CD4-positive, alpha-beta T cell treated with Interleukin-21 for 1 hour (primary cell): Measurements from ENCODE around the gene CCDC88B.
"Not testable (repeated sequence)": the region's sequence is repeated elsewhere in the genome, so short reads cannot be mapped to it uniquely, and the experiment has no call there.

Experiments
- DNase-seq: peaks from one replicate; pipeline ENCODE4 v3.0.0-alpha.2; 2020

CCDC88B gene

DNA sequence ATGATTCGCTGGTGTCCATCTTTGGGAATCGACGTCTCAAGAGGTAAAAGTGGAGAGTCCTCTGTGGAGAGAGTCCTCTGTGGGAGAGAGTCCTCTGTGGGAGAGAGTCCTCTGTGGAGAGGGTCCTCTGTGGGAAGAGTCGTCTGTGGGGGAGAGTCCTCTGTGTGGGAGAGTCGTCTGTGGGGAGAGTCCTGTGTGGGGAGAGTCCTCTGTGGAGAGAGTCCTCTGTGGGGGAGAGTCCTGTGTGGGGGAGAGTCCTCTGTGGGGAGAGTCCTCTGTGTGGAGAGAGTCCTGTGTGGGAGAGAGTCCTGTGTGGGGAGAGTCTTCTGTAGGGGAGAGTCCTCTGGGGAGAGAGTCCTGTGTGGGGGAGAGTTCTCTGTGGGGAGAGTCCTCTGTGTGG lies 19.0 kb upstream of the CCDC88B start:
- DNase-seq, result no peak

DNA sequence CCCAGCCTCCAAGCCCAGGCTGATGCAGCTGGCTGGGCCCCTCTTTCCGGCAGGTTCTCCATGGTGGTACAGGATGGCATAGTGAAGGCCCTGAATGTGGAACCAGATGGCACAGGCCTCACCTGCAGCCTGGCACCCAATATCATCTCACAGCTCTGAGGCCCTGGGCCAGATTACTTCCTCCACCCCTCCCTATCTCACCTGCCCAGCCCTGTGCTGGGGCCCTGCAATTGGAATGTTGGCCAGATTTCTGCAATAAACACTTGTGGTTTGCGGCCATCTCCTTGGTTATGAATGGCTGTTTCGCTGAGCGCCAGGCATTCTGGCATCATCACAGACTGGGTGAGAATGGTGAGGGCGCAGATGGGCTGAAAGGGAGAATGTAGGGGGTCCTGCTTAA lies 18.5 kb upstream of the CCDC88B start:
- no peak for DNase-seq

DNA sequence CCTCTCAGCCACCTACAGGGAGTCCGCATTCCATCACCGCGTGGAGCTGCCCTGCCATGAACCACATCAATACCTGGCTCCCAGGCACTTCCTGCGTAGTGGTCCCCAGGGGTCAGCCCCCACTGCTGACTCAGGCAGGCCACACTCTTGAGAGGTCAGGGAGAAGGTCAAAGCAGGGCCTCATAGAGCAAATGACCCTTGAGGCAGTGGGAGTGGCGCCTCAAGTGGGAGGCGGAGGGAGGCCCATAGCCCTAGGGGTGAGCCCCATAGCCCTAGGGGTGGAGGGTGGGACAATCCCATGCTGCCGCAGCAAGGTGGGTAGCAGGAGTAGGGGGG lies 17.1 kb upstream of the CCDC88B start:
- DNase-seq, result no peak

DNA sequence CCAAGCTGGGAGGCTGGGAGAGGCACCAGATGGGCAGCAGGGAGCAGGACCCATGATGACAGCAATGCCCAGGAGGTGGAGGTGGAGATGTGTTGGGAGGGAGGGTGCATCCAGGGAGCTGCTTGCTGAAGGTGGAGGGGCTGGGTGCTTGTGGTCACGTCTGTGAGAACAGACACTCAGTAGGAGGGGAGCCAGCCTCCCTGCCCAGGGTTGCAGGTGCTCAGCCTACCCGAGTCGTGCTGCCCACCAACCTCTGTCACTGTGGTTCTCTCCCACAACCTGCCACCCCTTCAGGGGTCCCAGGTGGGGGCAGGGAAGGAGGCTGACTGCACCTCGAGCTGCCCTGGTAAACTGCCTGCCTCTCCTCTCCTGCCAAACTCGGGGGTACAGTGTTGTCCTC lies 16.6 kb upstream of the CCDC88B start:
- no peak for DNase-seq

DNA sequence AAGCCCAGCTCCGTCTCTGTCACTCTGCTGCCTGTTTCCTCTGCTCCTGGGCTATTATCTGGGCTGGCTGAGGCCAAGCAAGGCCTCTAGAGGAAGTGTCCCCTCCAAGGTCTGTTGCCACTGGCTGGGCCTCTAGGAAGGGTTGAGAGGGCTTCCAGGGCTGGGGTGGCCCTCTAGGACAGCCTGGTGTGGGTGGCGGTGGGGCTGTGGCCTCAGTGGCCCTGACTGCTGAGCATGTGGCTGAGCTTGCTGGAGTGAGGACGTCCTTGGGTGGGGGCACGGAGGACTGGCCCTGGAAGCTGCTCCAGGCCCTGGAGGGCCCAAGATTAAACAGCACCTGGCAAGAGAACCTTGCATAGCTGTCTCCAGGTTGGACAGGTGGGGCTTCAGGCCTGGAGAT lies 16.0 kb upstream of the CCDC88B start:
- DNase-seq, result not testable (repeated sequence)

DNA sequence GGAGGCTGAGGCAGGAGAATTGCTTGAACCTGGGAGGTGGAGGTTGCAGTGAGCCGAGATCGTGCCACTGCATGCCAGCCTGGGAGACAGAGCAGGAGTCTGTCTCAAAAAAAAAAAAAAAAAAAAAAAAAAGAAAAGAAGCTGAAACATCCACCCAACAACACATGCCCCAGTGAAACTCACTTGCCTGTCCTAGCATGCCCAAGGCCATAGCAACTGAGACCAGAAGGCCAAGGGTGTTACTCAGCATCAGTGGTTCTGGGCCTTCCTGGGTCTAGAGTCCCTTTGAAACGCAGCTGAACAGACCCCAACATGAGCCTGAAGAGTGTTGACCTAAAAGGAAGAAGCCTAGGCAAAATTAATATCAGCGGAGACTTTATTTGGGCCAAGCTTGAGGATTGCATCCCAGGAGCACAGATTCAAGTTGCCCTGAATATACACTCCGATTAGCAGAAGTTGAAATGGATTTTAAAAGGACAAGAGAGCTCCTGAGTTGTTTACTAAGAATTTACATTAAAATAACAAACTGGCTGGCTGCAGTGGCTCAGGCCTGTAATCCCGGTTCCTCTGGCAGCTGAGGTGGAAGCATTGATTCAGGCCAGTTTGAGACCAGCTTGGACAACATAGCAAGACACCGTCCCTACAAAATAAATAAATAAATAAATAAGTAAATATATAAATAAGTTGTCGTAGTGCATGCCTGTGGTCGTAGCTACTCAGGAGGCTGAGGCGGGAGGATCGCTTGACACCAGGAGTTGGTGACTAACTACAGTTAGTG lies 15.1 kb upstream of the CCDC88B start:
- no peak for DNase-seq

DNA sequence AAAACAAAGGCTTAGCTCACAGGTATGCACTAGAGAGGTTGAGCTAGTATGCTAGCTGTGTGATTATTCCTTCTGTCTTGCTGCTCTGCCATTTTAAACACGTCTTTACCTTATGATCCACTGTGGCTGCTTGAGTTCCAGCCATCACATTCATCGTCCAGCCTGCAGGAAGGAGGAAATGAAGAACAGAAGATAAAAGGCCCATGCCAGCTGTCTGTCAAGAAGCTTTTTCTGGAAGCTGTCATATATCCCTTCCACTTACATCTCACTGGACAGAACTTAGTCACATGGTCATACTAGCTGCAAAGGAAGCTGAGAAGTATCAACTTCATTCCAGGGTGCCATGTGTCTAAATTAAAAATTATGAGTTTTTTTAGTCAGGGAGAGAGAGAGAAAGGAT lies 12.6 kb upstream of the CCDC88B start:
- DNase-seq, result no peak

DNA sequence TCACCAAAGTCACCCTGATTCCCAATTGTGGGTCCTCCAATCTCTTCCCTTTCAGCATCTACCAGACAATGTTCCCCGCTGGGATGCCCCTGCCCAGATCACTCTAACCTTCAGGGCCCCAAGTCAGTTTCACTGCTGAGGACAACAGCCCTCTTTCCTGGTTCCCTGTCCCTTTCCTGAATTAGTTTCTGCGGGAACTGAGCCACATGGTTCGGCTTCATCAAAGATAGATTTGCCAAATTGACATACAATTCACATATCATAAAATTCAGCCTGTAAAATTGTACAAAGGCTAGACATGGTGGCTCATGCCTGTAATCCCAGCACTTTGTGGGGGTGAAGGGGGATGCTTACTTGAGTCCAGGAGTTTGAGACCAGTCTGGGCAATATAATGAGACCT lies 12.0 kb upstream of the CCDC88B start:
- DNase-seq, result no peak

DNA sequence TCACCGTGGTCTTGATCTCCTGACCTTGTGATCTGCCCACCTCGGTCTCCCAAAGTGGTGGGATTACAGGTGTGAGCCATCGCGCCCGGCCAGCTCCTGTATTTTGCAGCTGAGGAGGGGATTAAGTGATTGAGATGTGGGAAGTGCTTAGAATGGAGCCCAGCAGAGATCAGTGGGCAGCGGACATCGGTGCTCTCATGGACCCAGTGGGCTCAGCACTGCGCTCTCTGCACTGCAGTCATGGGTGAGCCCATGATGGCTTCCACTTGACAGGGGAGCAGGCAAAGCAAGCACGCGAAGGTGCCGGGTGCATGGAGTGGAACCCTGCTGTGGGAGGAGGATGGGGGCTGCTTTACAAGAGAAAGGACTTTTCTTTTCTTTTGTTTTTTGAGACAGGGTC lies 9.1 kb upstream of the CCDC88B start:
- no peak for DNase-seq

DNA sequence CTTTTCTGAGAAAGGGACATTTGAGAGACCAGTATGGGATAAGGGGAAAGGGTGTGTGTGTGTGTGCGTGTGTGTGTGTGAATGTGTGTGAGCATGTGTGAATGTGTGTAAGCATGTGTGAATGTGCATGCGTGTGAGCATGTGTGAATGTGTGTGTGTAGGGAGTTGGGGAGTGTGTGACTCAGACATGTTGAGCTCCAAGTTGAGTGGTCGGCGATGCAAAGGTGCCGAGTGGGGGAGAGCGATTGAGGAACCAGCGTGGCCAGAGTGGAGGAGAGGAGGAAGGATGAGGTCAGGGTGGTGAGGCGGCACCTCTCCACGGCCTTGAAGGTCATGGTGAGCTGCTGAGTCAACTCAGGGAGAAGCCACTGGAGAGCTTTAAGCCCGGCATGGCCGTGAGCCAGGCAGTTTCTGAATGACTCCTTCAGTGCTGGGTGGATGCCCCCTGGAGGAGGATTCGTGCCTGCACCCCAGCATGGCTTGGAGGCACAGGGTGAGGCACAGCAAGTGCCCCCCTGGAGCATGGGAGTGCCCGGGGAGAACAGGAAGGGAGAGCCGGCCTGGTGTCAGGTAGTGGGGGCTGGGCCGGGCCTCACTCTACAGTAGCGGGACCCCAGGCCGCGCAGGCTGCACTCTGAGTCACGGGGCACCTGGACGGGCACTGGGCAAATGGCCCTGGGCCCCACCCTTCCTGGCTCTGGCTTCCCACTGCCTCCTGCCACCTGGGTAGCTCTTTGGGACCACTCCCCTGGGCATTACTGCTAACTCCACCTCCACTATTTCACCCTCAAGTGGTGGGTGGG lies 8.2 kb upstream of the CCDC88B start:
- peak; percentile 75 for DNase-seq

DNA sequence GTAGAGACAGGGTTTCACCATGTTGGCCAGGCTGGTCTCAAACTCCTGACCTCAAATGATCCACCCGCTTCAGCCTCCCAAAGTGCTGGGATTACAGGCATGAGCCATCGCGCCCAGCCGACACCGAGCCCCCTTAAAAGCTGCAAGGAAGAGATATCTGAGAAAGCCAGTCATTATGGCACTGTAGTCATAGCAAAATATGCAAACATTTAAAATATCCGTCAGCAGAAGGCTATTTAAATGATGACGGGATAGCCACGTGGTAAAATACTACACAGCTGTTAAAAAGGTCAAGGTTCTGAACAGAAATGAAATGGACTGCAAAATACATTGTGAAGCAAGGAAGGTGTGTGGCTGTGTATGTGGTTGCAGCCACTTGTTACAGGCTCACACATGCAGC lies 6.4 kb upstream of the CCDC88B start:
- DNase-seq, result no peak

DNA sequence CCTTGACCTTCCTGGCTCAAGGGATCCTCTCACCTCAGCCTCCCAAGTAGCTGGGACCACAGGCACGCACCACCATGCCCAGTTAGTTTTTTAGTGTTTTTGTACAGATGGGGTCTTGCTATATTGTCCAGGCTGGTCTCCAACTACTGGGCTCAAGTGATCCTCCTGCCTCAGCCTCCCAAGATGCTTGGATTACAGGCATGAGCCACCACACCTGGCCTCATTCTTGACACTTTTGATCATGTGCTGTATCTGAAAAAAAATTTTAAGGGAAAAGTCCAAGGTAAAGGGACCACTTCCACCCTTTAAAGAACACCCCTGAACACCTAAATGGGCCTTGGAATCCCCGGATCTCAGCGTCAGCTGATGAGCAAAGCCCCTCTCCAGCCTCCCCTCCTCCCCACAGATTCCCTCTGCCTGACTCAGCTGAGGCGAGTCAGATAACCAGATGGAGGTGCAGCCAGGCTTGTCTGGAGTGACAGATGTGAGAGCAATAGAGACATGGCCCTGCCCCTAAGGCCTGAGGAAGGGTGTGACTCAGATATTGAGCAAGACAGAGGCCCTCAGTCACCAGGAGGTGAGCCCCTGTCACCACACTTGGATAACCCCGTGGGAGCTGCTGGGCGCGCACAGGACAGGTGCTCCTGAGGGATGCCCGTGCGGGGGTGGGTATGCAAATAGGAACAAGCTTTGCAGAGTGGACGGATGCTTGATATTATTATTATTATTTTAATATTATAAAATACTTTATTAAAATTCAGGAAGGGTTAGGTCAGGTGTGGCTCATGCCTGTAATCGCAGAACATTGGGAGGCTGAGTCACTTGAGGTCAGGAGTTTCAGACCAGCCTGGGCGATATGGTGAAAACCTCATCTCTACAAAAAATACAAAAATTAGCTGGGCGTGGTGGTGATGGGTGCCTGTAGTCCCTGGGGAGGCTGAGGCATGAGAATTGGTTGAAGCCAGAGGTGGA lies 5.0 kb upstream of the CCDC88B start:
- DNase-seq, result no peak

DNA sequence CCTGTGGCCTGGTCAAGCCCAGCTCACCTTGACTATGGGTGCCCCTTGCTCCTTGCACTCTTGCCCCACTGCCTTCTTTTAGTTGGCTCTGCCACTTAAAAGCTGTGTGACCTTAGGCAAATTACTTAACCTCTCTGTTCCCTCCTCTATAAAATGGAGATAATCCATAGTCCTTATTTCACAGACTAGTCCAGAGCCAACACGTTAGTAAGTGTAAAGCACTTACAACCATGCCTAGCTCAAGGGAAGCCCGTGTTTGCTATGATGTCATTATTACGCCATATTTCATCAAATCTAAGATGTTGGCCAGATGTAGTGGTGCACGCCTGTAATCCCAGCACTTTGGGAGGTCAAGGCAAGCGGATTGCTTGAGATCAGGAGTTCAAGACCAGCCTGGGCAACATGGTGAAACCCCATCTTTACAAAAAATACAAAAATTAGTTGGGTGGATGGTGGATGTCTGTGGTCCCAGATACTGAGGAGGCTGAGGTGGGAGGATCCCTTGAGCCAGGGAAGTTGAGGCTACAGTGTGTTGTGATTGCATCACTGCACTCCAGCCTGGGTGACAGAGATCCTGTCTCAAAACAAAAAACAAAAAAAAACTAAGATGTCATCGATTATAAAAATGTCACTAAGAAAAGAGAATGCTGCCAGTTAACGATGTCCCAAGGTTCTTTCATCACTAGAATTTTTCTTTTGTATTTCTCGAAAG lies 2.3 kb upstream of the CCDC88B start:
- DNase-seq, result no peak

DNA sequence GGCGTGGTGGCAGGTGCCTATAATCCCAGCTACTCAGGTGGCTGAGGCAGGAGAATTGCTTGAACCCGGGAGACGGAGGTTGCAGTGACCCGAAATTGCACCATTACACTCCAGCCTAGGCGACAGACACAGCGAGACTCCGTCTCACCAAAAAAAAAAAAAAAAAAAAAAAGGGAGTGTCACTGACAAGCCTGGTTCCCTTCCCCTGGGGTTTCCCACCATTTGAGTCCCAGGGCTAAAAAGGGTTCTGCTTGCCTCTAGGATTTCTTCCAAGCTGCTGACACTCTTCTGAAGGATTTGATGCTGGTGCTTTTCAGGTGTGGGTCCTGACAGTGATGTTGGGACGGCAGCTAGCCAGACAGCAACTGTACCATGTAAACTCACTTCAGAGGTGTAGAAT lies 1.3 kb upstream of the CCDC88B start:
- no peak for DNase-seq

DNA sequence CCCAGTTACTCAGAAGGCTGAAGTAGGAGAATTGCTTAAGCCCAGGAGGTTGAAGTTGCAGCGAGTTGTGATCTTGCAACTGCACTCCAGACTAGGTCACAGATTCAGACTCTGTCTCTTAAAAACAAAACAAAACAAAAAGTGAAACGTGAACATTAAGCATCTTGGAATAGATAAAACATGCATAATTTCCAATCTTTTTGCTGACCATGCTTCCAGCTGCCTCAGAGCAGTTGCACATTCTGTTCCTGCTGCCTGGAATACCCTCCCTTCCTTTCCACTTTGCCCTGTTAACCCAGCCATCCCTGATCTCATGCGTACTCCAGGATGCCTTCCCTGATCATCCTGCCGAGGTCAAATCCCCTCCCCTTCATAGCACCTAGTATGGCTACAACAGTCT lies 718 bp upstream of the CCDC88B start:
- no peak for DNase-seq

DNA sequence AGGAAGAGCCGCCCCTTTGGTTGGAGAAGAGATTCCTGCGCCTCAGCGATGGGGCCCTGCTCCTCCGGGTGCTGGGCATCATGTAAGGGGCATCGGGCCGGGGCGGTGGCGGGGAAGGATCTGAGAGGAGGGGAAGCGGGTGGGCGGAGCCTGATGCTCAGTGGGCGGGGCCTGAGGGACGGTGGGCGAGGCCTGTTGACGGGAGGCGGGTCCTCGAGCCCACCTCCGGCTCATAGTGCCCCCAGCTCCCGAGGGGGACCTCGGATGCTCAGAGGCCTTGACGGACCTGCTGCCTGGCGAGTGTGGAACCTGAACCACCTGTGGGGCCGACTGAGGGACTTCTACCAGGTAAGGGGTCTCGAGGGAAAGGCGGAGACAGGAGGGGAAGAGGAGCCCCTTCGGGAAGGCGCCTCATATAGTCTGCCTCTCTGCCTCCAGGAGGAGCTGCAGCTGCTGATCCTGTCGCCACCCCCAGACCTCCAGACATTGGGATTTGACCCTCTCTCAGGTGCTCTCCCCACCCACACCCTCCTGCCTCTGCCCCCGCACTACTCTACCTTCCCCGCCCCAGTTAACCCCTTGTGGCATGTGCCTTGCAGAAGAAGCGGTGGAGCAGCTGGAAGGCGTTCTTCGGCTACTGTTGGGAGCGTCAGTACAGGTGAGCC lies 799 bp downstream of the CCDC88B start:
- peak; percentile 77 for DNase-seq

DNA sequence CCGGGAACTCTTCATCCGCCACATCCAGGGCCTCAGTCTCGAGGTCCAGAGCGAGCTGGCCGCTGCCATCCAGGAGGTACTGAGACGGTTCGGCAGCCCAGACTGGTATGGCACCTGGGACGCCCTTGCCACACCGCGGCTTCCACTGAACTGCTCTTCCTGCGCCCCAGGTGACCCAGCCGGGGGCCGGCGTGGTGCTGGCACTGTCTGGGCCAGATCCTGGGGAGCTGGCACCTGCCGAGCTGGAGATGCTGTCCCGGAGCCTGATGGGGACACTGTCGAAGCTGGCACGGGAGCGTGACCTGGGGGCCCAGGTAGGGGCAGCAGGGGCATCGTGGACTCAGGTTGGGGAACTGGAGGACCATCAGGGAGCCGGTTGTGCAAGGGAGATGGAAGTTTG lies 1.4 kb downstream of the CCDC88B start:
- DNase-seq, result no peak

DNA sequence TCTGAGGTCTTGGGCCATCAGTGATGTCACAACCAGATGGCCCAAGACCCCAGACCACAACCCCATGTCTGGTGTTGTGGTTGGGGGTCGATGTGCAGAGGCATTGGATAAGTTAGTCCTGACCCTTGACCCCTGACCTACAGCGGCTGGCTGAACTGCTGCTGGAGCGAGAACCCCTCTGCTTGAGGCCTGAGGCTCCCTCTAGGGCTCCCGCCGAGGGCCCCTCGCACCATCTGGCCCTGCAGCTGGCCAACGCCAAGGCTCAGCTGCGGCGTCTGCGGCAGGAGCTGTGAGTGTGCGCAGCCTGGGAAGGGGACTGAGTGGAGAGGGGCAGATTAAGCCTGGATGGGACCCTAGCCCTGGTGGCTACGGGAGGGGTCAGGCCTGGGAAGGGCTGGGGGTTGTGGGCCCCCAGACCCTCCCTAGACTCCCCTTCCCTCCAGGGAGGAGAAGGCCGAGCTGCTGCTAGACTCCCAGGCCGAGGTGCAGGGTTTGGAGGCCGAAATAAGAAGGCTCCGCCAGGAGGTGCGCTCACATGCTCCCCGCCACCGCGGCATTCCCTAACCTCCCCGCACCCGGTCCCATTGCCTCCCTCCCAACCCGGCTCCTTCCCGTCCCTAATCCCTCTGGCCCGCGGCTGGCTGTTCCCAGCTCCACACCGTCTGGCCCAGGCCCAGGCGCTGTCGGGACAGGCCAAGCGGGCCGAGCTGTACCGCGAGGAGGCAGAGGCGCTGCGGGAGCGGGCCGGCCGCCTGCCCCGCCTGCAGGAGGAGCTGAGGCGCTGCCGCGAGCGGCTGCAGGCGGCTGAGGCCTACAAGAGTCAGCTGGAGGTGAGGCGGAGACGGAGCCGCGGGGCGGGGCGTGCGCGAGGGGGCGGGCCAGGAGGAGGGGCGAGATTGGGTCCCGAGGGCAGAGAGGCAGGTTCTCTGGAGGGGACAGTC lies 2.1 kb downstream of the CCDC88B start:
- peak; percentile 93 for DNase-seq

DNA sequence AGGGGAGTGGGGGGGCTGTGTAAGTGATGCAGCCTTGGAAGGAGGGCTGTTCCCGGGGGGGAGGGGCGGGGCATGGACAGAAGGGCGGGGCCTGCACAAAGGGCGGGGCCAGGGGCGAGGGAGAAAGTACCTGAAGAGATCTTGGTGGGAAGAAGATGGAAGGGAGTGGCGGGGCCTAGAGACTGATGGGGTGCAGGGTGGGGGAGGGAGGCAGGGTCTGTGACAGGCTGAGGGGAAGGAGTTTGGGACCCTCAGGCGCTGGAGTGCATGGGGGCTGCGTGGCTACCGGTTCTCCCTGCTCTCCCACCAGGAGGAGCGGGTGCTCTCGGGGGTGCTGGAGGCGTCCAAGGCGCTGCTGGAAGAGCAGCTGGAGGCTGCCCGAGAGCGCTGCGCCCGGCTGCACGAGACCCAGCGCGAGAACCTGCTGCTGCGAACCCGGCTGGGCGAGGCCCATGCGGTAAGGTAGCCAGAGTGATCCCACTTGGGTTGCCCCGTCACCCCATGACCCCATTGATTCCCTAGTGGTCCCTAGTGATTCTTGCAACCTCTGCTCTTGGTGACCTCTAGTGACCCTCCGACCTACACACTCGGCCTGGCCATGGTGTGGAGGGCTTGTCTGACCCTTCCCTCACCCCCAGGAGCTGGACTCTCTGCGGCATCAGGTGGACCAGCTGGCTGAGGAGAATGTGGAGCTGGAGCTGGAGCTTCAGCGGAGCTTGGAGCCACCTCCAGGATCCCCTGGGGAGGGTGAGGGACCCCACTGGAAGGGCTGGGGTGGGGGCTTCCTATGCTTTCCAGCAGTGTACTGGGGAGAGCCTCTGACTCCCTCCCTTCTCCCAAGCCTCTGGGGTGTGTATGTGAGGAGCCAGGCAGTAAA lies 3.1 kb downstream of the CCDC88B start:
- DNase-seq, result no peak
